ENCODE data around the gene ACP6.

Gene ACP6

GRCh38 chr1:147648933-147649332, 21.4 kb downstream of the ACP6 start:
- no peak for DNase-seq

GRCh38 chr1:147647796-147648633, 22.3 kb downstream of the ACP6 start:
- no peak for DNase-seq

- no peak for DNase-seq
Measured at GRCh38 chr1:147643974-147644373, 26.4 kb downstream of the ACP6 start.

GRCh38 chr1:147641695-147642592, 28.4 kb downstream of the ACP6 start:
- DNase-seq: peak; percentile 66

DNA sequence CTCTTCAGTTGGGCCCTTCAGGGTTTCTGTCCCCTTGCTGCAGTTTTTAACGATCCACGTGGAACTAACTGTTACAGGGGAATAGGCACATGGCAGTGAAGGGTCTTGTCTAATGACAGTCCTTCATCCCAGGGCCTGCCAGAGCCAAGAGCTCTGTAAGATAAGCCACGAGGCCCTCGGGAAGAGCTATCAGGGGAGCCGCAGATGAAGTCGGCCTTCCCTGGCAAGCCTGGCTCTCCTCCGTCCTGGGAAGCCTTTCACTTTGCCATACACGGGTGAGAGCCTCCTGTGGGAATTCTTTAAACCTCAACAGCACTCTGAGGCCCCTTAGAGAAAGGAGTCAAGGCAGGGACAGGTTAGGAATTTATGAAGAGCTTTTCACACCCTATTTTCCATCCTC, 29.0 kb downstream of the ACP6 start:
- DNase-seq: no peak

DNA sequence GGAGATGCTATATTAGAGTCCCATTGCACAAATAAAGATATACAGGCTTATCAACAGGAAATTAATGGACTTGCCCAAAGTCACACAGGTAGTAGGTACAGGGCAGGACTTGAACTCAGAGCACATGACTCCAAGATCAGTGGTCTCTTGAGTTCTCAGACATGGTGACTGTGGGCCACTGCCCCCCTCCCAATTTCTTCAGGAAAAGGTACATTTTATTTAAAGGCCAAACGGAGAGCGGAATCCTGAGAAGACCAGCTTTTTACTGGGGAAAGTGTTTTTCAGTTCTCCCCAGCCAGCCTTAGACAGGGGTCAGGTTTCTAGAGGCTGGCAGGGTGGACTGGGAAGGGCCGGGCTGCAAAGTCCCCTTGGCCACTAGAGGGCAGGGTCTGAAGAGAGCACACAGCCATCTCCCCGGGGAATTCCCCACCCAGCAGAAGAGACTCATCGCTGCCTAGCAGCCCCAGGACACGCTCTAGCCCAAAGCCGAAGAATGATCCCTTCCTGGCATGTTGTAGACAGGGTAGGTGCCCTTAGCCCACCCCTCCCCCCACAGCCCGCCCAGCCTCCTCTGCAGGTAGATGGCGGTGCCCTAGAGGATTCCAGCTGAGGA, 29.7 kb downstream of the ACP6 start:
- peak; percentile 52 for DNase-seq

DNA sequence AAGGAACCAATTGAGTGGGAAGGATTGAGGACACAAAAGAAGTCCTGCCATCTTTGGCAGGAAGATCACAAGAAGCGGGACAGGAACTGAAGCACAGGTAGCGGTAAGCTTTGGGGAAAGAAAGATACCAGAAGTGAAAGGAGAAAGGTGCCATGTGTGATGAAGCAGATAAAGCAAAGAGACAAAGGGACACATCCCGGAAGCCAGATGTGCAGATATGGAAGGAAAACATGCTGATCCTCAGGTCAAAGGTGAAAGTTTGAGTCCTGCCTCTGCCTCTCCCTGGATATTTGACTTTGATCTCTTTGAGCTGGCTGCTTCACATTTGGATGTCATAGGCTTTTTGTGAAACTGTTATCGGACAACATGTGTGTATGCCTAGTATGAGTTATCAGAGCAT, 34.0 kb downstream of the ACP6 start:
- no peak for DNase-seq

DNA sequence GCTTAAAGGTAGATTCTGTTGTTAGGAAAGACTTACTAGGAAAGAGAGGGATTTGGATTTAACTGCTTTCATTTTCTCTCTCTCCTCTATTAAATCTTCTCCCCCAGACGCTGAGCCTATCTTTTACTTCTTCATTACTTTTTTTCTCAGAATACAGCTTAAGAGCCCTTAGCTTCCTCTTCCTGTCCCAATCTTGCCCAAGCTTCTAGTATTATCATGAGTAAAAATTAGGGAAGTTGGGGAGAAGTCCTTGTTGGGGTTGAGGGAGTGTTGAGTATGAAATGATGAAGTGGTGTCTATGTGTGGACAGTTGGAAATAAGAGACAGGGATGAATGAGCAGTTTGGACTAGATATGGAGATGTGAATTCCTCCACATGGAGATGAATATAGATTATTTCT, 35.0 kb downstream of the ACP6 start:
- DNase-seq: no peak

DNA sequence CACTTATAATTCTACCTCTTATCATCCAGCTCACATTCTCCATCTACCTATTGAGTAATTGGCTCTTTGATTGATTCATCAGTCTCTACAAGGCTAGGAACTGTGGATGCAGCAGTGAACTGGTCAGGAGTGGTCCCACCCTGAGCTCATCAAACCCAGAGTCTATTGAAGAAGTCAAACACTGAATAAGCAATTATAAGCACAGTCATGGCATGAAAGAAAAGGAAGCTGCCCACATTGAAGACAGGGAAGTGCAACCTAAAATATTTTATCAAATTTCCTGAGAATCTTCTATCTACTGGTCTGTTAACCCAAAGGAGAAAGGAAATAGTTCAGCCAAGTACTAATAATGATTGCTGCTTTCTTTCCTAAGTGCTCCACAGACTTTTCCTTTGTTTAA, 35.7 kb downstream of the ACP6 start:
- DNase-seq: no peak

GRCh38 chr1:147633759-147634158, 36.6 kb downstream of the ACP6 start:
- no peak for DNase-seq

- DNase-seq: no peak
Measured at GRCh38 chr1:147631839-147632238, 38.5 kb downstream of the ACP6 start.

DNA sequence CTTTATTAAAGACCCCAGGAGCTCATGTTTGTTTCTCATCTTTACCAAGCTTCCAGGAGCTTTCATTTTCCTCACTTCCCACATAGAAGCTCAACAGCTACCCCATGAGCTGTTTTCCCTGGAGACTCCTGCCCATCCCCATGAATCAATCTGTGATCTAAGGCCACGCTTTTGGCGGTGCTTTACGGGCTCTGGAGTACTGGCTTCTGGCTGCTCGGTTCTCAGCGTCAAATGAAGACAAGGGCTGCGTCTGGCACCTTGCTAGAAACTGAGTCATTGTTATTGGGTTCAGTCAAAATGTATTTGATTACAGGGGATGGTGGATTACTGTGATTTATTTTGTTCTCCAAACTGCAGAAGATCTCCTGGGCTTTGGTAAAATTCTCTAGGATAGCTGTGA, 39.9 kb downstream of the ACP6 start:
- DNase-seq: no peak

- no peak for DNase-seq
Measured at GRCh38 chr1:147630022-147630421, 40.3 kb downstream of the ACP6 start.

DNA sequence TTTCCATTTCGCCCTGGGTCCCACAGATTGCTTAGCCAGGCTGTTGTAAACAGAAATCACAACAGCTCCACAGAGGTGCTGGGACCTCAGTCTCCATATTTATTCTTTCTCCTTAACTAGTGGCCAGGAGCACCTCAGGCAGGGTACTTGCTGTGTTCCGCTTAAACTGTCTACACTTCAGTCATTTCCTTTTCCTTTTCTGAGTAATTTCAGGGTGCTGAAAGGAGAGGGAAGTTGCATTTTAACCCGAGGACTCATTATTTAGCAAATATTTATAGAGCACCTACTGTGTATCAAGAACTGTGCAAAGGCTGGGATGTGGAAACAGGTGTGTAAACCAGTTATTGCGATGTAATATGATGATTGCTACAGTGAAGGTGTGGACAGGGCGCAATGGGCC, 41.9 kb downstream of the ACP6 start:
- DNase-seq: no peak

DNA sequence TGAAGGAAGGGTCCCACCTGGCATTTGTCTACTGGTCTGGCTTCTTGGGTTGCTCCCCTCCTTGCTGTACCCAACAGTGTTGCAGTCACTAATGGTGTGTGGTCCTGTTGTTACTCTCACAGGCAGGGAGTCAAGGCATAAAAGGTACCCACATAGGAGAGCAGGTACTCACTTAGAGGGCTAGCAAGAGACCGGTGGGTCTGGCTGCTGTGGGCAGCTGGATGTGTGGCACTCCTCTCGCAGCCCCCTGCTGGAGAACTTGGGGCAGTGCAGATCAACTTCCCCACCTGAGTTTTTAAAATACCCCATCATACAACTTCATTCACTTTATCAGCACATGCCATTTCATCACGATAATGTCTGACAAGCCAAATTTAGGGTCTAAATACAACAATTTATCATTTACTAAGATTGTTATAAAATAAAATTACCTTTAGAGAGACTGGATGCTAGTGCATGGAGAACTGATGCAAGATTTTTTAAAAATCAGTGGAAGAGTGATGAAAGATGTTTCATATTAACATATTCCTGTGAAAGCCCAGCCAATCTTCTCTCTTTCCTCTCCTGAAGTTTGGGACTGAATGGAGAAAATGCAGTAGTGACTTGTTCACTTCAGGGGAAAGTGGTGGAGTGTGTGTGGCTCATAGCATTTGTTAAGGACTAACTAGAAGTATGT, 42.8 kb downstream of the ACP6 start:
- DNase-seq: peak; percentile 49

GRCh38 chr1:147626739-147627138, 43.6 kb downstream of the ACP6 start:
- peak; percentile 82 for DNase-seq

DNA sequence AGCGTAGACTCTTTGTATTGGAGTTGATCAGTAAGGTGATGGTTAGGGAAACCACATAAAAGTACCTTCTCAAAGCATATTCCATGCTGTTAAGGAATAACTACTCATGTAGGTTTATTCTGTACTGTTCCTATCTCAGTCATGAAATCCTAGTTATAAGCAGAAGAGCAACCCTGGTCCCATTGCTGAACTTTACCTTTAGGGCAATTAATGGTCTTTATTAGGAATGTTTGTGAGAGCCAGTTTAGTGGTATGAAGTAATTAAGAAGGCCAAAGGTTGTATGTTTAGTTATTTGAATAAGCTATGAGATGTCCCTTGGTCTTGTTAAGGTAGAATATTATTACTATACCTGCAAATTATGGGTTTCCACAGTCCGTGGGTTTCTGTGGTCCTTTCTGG, 44.0 kb downstream of the ACP6 start:
- DNase-seq: no peak

- no peak for DNase-seq
Measured at GRCh38 chr1:147625362-147625995, 44.8 kb downstream of the ACP6 start.

- no peak for DNase-seq
Measured at GRCh38 chr1:147624529-147624928, 45.8 kb downstream of the ACP6 start.

DNA sequence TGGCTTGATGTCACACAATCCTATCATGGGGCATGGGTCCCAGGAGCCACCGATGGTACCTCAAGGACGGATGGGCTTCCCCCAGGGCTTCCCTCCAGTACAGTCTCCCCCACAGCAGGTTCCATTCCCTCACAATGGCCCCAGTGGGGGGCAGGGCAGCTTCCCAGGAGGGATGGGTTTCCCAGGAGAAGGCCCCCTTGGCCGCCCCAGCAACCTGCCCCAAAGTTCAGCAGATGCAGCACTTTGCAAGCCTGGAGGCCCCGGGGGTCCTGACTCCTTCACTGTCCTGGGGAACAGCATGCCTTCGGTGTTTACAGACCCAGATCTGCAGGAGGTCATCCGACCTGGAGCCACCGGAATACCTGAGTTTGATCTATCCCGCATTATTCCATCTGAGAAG, 46.3 kb downstream of the ACP6 start:
- no peak for DNase-seq

DNA sequence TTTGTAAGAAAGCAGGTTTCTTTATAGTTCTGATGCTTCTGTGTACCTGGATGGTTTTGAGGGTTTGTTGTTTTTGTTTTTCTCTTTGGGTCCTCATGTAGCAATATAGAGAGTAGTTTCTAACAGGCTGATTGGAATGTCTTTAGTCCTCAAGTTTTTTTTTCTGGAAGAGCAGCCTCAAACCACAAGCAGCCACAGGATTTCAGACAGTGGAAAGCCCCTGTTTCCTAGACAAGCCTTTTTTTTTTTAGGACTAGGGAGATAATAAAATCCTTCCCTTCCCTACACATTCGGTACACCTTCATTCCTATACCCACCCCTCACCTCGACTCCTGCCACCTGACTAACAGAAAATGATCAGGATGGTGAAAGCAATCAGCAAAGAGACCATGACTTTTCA, 47.6 kb downstream of the ACP6 start:
- no peak for DNase-seq

- DNase-seq: no peak
Measured at GRCh38 chr1:147620543-147620942, 49.8 kb downstream of the ACP6 start.

- no peak for DNase-seq
Measured at GRCh38 chr1:147619741-147620140, 50.6 kb downstream of the ACP6 start.
